Stimulated activated CD4-positive, alpha-beta T cell treated with anti-CD3 and anti-CD28 coated beads, Interleukin-2, amount 100 ng/mL, for 24 hours (primary cell): ENCODE data around the gene NFASC.
A peak's percentile ranks its signal among the peaks of the same experiment; 100 is the strongest.

Experiments
- DNase-seq, 2 donors: peaks; one replicate each; pipeline ENCODE4 v3.0.0-alpha.2; 2020

Gene NFASC

GRCh38 chr1:204988196-204988595, 117.5 kb downstream of the NFASC start:
- DNase-seq: no peak

- DNase-seq: peak; percentile 54 to 65
Observed at GRCh38 chr1:204989266-204990058, 118.8 kb downstream of the NFASC start.

- DNase-seq: no peak
Observed at GRCh38 chr1:204990059-204990664, 119.5 kb downstream of the NFASC start.

GRCh38 chr1:204990721-204991341, 120.2 kb downstream of the NFASC start:
- no peak for DNase-seq

- no peak for DNase-seq
Observed at GRCh38 chr1:204991342-204991844, 120.7 kb downstream of the NFASC start.

- peak in 1 of 2 donors; percentile 12 for DNase-seq
Observed at GRCh38 chr1:204992201-204992997, 121.7 kb downstream of the NFASC start.

- DNase-seq: no peak
Observed at GRCh38 chr1:204992998-204993314, 122.3 kb downstream of the NFASC start.

- DNase-seq: no peak
Observed at GRCh38 chr1:204994086-204994862, 123.6 kb downstream of the NFASC start.

GRCh38 chr1:204996981-204997380, 126.3 kb downstream of the NFASC start:
- DNase-seq: no peak

GRCh38 chr1:204997591-204998355, 127.1 kb downstream of the NFASC start:
- no peak for DNase-seq

GRCh38 chr1:205001162-205001561, 130.5 kb downstream of the NFASC start:
- no peak for DNase-seq

- no peak for DNase-seq
Observed at GRCh38 chr1:205002705-205003104, 132.0 kb downstream of the NFASC start.

- DNase-seq: no peak
Observed at GRCh38 chr1:205003358-205004131, 132.9 kb downstream of the NFASC start.

- DNase-seq: no peak
Observed at GRCh38 chr1:205004351-205004750, 133.7 kb downstream of the NFASC start.

- no peak for DNase-seq
Observed at GRCh38 chr1:205008896-205009295, 138.2 kb downstream of the NFASC start.

- DNase-seq: no peak
Observed at GRCh38 chr1:205009670-205010069, 139.0 kb downstream of the NFASC start.

GRCh38 chr1:205012391-205013140, 141.9 kb downstream of the NFASC start:
- no peak for DNase-seq

GRCh38 chr1:205013683-205014367, 143.2 kb downstream of the NFASC start:
- DNase-seq: no peak

GRCh38 chr1:205014783-205015182, 144.1 kb downstream of the NFASC start:
- no peak for DNase-seq
